ENCODE data around the gene OSBPL5.

Gene OSBPL5

DNA sequence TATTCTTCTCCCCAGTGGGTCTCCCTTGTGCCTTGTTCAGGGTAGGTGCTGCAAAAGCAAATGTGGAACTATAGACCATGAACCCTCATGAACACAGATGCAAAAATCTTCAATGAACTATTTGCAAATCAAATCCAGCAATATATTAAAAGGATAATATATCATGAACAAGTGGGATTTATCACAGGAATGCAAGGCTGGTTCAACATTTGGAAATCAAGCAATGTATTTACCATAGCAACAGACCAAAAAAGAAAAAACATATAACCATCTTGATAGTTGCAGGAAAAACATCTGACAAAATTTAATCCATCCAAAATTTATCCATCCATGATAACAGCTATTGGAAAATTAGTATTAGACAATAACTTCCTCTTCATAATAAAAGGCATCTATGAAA lies 11.4 kb upstream of the OSBPL5 start:
- ChIA-PET CTCF (interaction anchor here (0.9 to 1.0 kb wide), 2 partner anchors 10 to 85 kb away, joined by 3 to 4 read pairs; no protein-coding TSS in a partner anchor), POLR2A (no interaction called here)
- DNase-seq (ENCODE audit: low read depth, low spot score) = no peak
- no peak overlapping the region for H3K4me3 ChIP-seq (ENCODE audit: low read depth, low read length)
- TF ChIP-seq, protein P1, sequence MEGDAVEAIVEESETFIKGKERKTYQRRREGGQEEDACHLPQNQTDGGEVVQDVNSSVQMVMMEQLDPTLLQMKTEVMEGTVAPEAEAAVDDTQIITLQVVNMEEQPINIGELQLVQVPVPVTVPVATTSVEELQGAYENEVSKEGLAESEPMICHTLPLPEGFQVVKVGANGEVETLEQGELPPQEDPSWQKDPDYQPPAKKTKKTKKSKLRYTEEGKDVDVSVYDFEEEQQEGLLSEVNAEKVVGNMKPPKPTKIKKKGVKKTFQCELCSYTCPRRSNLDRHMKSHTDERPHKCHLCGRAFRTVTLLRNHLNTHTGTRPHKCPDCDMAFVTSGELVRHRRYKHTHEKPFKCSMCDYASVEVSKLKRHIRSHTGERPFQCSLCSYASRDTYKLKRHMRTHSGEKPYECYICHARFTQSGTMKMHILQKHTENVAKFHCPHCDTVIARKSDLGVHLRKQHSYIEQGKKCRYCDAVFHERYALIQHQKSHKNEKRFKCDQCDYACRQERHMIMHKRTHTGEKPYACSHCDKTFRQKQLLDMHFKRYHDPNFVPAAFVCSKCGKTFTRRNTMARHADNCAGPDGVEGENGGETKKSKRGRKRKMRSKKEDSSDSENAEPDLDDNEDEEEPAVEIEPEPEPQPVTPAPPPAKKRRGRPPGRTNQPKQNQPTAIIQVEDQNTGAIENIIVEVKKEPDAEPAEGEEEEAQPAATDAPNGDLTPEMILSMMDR (IDR thresholded peaks at IDR 0.05; ENCODE audit: insufficient read depth, low read length, missing control alignments) = no peak

DNA sequence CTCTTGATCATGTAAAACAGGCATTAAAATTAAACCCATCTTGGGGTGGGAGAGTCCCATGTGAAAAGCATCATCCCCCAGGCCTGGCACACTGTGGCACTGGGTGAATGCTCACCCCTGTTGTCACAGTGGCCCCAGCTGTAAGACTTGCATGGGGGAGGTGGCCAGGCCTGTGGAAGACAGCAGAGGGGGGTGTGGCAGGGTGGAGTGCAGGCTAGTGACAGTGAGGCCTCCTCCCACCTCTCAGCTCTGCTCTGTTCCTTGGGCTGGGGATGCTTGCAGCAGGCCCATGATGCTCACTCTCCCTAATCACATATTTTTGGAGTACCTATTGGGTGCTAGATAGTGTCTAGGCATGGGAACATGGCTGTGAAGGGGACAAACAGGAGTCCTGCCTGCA lies 10.1 kb upstream of the OSBPL5 start:
- TF ChIP-seq, protein P1 (IDR thresholded peaks at IDR 0.05; ENCODE audit: insufficient read depth, low read length, missing control alignments) = no peak
- ChIA-PET CTCF (no interaction called here), POLR2A (no interaction called here)
- no peak overlapping the region for H3K4me3 ChIP-seq (ENCODE audit: low read depth, low read length)
- no peak for DNase-seq (ENCODE audit: low read depth, low spot score)

DNA sequence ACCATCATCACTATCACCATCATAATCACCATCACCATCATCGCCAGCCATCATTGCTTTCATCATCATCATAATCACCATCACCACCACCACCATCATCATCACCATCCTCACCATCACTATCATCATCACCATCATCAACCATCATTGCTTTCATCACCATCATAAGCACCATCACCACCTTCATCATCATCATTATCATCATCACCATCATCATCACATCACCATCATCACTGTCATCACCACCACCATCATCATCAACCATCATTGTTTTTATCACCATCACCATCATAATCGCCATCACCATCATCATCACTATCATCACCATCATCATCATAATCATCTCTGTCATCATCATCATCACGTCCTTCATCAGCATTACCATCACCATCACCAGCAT lies 9.3 kb upstream of the OSBPL5 start:
- CTCF ChIA-PET = no interaction called here
- no peak for DNase-seq (ENCODE audit: low read depth, low spot score)
- no peak overlapping the region for H3K4me3 ChIP-seq (ENCODE audit: low read depth, low read length)
- POLR2A ChIA-PET = no interaction called here
- TF ChIP-seq, protein P1 (IDR thresholded peaks at IDR 0.05; ENCODE audit: insufficient read depth, low read length, missing control alignments) = no peak

DNA sequence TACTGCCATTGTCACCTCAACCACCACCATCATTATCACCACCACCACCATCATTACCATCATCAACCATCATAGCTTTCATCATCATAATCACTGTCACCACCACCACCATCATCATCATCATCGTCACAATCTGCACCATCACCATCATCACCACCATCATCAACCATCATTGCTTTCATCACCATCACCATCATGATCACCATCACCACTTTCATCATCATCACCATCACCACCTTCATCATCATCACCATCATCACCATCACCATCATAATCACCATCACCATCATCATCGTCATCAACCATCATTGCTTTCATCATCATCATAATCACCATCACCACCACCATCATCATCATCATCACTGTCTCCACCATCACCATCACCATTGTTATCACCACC lies 8.7 kb upstream of the OSBPL5 start:
- no peak overlapping the region for H3K4me3 ChIP-seq (ENCODE audit: low read depth, low read length)
- TF ChIP-seq, protein P1 (IDR thresholded peaks at IDR 0.05; ENCODE audit: insufficient read depth, low read length, missing control alignments) = no peak
- ChIA-PET CTCF (no interaction called here), POLR2A (no interaction called here)
- DNase-seq (ENCODE audit: low read depth, low spot score) = no peak

DNA sequence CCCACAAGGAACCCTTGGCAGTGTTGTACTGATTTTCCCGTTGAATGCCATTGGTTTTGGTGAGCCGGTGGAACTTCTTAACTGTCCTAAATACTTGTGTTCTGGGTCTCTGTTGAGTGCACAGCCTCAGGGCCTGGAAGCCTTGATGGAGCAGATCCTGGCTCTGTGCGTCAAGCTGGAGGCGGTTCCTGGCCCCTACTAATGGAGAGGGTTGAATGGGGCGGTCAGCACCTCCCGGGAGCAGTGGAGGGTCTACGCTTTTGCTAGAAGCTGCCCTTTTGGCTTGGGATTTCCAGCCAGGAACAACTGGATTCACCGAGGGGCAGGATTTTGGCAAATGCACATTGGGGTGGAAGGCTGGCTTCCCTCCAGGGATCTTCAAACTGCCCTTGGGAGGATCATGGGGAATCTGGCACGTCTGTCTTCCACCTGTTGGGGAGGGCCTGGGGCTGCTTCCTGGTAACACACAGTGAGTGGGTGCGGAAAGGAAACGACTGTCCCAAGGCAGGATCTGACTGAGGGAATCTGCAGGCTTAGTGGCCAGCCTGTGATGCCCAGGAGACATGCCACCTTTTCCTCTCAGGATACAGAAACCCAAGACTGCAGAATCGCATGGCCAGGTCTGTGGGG lies 6.9 kb upstream of the OSBPL5 start:
- POLR2A ChIA-PET = no interaction called here

DNA sequence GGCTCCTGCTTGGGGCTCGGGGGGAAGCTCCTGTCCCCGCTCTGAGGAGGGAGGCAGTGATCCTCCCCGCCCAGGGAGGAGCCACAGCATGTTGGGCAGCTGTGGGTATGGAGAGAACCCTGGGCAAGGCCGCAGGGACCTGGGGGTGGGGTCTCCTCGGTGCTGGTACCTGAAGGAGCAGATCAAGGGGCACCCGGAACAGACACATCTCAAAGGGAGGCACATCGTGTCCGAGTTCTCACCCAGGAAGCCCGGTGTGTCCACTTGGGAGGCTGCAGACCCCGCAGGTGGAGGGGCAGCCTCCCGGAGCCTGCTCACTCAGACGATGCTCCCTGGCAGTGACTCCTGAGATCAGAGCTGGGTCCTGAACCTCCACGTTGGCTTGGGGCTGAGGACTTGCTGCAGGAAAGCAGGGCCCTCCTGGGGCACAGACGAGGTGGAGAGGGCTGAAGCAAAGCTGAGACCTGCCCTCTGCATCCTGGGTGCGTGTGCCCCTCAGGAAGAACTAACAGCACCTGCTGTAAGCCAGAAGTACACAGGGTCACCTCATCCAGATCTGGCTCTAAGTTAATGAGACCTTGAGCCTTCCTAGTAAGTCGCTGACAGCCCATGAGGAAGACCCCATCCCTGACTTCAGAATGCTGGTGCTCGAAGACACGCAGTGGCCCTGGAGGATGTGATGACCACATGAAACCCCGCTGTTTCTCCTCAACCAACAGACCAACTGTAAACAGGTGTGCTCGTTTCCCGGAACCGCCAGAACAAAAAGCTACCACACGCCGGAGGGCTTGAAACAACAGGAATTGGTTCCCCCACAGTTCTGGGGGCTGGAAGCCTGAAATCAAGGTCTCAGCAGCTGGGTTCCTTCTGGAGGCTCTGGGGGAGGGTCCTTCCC lies 5.9 kb upstream of the OSBPL5 start:
- ChIA-PET POLR2A (no interaction called here), CTCF (no interaction called here)
- no peak for DNase-seq (ENCODE audit: low read depth, low spot score)
- H3K4me3 ChIP-seq (ENCODE audit: low read depth, low read length) = no peak overlapping the region
- TF ChIP-seq, protein P1 (IDR thresholded peaks at IDR 0.05; ENCODE audit: insufficient read depth, low read length, missing control alignments) = no peak

More for the DNA sequence above, 6.9 kb upstream of the OSBPL5 start:
- DNase-seq (ENCODE audit: low read depth, low spot score) = no peak
- no peak overlapping the region for H3K4me3 ChIP-seq (ENCODE audit: low read depth, low read length)
- CTCF ChIA-PET = no interaction called here
- TF ChIP-seq, protein P1 (IDR thresholded peaks at IDR 0.05; ENCODE audit: insufficient read depth, low read length, missing control alignments) = no peak
